ENCODE results near the gene SHISA8. TPM values are rescaled to one million over a fixed set of nuclear protein-coding genes. Genes with fewer than 3 reads are reported as not detected.

Gene SHISA8
- total RNA-seq, 1 donor from 2014 or later: not detected

DNA sequence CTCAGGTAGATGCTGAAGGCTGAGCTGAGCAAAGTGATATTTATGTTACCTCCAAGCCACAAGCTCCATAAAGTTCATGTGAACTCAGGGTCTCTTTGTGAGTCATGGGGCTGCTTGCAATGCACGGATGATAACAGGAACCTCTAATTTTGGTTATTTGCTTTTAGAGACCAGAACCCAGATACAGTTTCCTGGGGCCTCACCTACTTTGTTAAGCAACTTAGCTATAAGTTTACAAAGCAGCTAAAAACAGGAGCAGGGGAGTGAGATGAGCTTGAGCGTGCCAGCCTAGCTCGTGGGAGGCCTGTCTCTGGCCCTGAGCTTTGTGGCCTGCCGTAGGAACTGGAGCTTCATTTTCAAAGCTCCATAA is 52.7 kb downstream of the SHISA8 start:
- H3K9me3 ChIP-seq: no peaks in the 10 kb centered on the region
- H3K4me1 ChIP-seq: no peaks in the 10 kb centered on the region
- DNase-seq (ENCODE audit: low spot score in 2 of 2): no peak
- TF ChIP-seq, protein P1, sequence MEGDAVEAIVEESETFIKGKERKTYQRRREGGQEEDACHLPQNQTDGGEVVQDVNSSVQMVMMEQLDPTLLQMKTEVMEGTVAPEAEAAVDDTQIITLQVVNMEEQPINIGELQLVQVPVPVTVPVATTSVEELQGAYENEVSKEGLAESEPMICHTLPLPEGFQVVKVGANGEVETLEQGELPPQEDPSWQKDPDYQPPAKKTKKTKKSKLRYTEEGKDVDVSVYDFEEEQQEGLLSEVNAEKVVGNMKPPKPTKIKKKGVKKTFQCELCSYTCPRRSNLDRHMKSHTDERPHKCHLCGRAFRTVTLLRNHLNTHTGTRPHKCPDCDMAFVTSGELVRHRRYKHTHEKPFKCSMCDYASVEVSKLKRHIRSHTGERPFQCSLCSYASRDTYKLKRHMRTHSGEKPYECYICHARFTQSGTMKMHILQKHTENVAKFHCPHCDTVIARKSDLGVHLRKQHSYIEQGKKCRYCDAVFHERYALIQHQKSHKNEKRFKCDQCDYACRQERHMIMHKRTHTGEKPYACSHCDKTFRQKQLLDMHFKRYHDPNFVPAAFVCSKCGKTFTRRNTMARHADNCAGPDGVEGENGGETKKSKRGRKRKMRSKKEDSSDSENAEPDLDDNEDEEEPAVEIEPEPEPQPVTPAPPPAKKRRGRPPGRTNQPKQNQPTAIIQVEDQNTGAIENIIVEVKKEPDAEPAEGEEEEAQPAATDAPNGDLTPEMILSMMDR (IDR thresholded peaks at IDR 0.05): no peak
- H3K27ac ChIP-seq: no peak overlapping the region
- H3K27me3 ChIP-seq: no peaks in the 10 kb centered on the region
- H3K36me3 ChIP-seq: peaks cover 6 to 11% of the 10 kb centered on the region in 2 donors
- H3K4me3 ChIP-seq: no peak overlapping the region
- intact Hi-C loops (cut with DNase I): no loop called here

Other genes with a start within 250 kb of the SHISA8 start
- gene SNU13, start 226.2 kb downstream of the SHISA8 start, total RNA-seq: 111 TPM
- not detected for gene MEI1, start 215.6 kb downstream of the SHISA8 start, total RNA-seq
- 6.4 TPM for gene CCDC134, start 114.4 kb downstream of the SHISA8 start, total RNA-seq
- 46.1 TPM for gene SREBF2, start 82.0 kb downstream of the SHISA8 start, total RNA-seq
- gene TNFRSF13C, start 11.7 kb upstream of the SHISA8 start, total RNA-seq: not detected
- not detected for gene CENPM, start 32.1 kb upstream of the SHISA8 start, total RNA-seq
- not detected for gene SEPTIN3, start 54.4 kb upstream of the SHISA8 start, total RNA-seq
- not detected for gene WBP2NL, start 83.7 kb upstream of the SHISA8 start, total RNA-seq
- 52.3 TPM for gene NAGA, start 155.7 kb upstream of the SHISA8 start, total RNA-seq
- gene PHETA2, start 159.2 kb upstream of the SHISA8 start, total RNA-seq: 41.5 TPM
- gene SMDT1, start 164.6 kb upstream of the SHISA8 start, total RNA-seq: 1.3 TPM
- gene NDUFA6, start 175.7 kb upstream of the SHISA8 start, total RNA-seq: 23.9 TPM
- gene CYP2D6, start 215.7 kb upstream of the SHISA8 start, total RNA-seq: 0.53 TPM

Measured in ascending aorta (tissue), 2 donors.